Measurements from ENCODE around the gene PTGES3L. TPM values are rescaled to one million over a fixed set of nuclear protein-coding genes. Genes with fewer than 3 reads are reported as not detected.

Gene PTGES3L
- 5.6 and 6.5 TPM in 2 replicates for total RNA-seq
- long read RNA-seq, transcript PTGES3L-206 (7 exons, 855 nt) = major isoform, 9 of 9 reads
- long read RNA-seq, partial matches to known transcripts = 0 of 9 reads
- long read RNA-seq, other reads (novel, unspliced or antisense) = 0 of 9 reads

- Mint-ChIP-seq H3K9me3 (ENCODE audit: low read depth) (no peaks in the 10 kb centered on the region), H3K36me3 (ENCODE audit: insufficient read depth) (no peaks in the 10 kb centered on the region), H3K4me1 (ENCODE audit: low read depth) (peaks cover 22% of the 10 kb centered on the region), H3K27me3 (no peaks in the 10 kb centered on the region), H3K4me3 (ENCODE audit: low read depth) (peak within 1 kb of the TSS; percentile 98), H3K27ac (peak within 1 kb of the TSS; percentile 99)
- peak; percentile 21 for DNase-seq (ENCODE audit: low spot score, unreplicated experiment)
- no peak for TF ChIP-seq CTCF (IDR thresholded peaks at IDR 0.05; ENCODE audit: unreplicated experiment)
Observed at GRCh38 chr17:42979511-42980273, at the start of gene PTGES3L. Gene PTGES3L, minus strand, starts transcription at chr17:42980080. Its CDS starts 27 bp downstream, at chr17:42980053.

- TF ChIP-seq CTCF (IDR thresholded peaks at IDR 0.05; ENCODE audit: unreplicated experiment) = no peak
- no peak overlapping the region for H3K27ac Mint-ChIP-seq
- no peaks in the 10 kb centered on the region for H3K27me3 Mint-ChIP-seq
- H3K4me1 Mint-ChIP-seq (ENCODE audit: low read depth) = peaks cover 6% of the 10 kb centered on the region
- H3K9me3 Mint-ChIP-seq (ENCODE audit: low read depth) = no peaks in the 10 kb centered on the region
- no peak for DNase-seq (ENCODE audit: low spot score, unreplicated experiment)
- H3K4me3 Mint-ChIP-seq (ENCODE audit: low read depth) = no peak overlapping the region
- H3K36me3 Mint-ChIP-seq (ENCODE audit: insufficient read depth) = no peaks in the 10 kb centered on the region
Observed at GRCh38 chr17:43028221-43028861, 48.5 kb upstream of the PTGES3L start.

- Mint-ChIP-seq H3K4me1 (ENCODE audit: low read depth) (peaks cover 6% of the 10 kb centered on the region), H3K36me3 (ENCODE audit: insufficient read depth) (no peaks in the 10 kb centered on the region), H3K27me3 (no peaks in the 10 kb centered on the region), H3K9me3 (ENCODE audit: low read depth) (no peaks in the 10 kb centered on the region), H3K4me3 (ENCODE audit: low read depth) (no peak overlapping the region), H3K27ac (no peak overlapping the region)
- no peak for DNase-seq (ENCODE audit: low spot score, unreplicated experiment)
- no peak for TF ChIP-seq CTCF (IDR thresholded peaks at IDR 0.05; ENCODE audit: unreplicated experiment)
Observed at GRCh38 chr17:43027091-43028032, 47.5 kb upstream of the PTGES3L start.

- no peak for TF ChIP-seq CTCF (IDR thresholded peaks at IDR 0.05; ENCODE audit: unreplicated experiment)
- Mint-ChIP-seq H3K4me1 (ENCODE audit: low read depth) (peaks cover 6% of the 10 kb centered on the region), H3K9me3 (ENCODE audit: low read depth) (no peaks in the 10 kb centered on the region), H3K36me3 (ENCODE audit: insufficient read depth) (no peaks in the 10 kb centered on the region), H3K27me3 (no peaks in the 10 kb centered on the region), H3K4me3 (ENCODE audit: low read depth) (peak overlapping the region; percentile 65), H3K27ac (peak overlapping the region; percentile 64)
- DNase-seq (ENCODE audit: low spot score, unreplicated experiment) = no peak
Observed at GRCh38 chr17:43026595-43026994, 46.7 kb upstream of the PTGES3L start.

Data from progenitor cell of endocrine pancreas (in vitro differentiated cells).